NCI-H446 treated with DMSO at 0.1 percent for 48 hours (cell line): ENCODE data around the gene MRPS34.

Experiments
- DNase-seq: peaks from one replicate; lab custom pipeline; 2025; lab: John Stamatoyannopoulos, UW

The MRPS34 gene

GRCh38 chr16:1781758-1782407 is 8.9 kb upstream of the MRPS34 start:
- no peak for DNase-seq

DNA sequence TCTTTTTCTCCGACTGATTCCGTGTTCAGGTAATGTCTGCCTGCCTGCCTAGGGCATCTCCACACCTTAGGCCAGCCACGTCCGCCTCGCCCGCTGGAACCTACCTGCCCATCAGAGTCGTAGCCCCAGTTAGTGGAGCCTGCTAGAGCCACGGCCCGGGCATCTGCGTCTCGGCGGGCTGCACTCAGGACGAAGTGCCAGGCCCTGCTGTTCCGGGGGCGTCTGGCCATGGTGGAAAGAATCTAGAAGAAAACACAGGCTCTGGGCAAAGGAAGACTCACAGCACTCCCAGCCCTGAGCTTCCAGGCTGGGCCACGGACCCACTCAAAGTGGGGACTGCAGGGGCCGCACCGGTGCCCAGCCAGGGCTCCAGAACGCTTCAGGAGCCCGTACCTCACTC is 8.3 kb upstream of the MRPS34 start:
- no peak for DNase-seq

GRCh38 chr16:1780677-1781072 is 7.7 kb upstream of the MRPS34 start:
- DNase-seq: no peak

GRCh38 chr16:1779741-1780676 is 7.1 kb upstream of the MRPS34 start:
- DNase-seq: no peak

DNA sequence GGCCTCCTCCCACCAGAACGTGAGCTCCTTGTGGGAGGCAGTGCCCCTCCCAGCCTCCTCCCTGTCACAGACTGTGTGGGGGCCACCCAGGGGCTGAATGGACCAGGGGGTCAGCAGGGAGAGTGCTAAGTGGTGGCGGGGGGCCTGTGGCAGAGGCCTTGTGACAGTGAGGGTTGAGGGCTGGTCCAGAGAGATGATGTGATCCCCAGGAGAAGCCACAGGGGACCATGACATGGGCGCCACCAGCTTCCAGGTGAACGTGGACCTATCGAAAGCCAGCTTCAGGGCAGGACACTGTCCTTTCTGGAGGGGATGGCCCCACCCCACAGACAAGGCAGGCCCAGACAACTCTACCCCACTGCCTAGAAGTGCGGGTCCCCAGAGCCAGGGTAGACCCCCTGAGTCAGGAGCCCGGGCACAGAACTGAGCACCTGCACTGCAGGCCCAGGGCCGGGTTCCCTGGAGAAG is 6.3 kb upstream of the MRPS34 start:
- DNase-seq: no peak

GRCh38 chr16:1778200-1779179 is 5.6 kb upstream of the MRPS34 start:
- DNase-seq: no peak

DNA sequence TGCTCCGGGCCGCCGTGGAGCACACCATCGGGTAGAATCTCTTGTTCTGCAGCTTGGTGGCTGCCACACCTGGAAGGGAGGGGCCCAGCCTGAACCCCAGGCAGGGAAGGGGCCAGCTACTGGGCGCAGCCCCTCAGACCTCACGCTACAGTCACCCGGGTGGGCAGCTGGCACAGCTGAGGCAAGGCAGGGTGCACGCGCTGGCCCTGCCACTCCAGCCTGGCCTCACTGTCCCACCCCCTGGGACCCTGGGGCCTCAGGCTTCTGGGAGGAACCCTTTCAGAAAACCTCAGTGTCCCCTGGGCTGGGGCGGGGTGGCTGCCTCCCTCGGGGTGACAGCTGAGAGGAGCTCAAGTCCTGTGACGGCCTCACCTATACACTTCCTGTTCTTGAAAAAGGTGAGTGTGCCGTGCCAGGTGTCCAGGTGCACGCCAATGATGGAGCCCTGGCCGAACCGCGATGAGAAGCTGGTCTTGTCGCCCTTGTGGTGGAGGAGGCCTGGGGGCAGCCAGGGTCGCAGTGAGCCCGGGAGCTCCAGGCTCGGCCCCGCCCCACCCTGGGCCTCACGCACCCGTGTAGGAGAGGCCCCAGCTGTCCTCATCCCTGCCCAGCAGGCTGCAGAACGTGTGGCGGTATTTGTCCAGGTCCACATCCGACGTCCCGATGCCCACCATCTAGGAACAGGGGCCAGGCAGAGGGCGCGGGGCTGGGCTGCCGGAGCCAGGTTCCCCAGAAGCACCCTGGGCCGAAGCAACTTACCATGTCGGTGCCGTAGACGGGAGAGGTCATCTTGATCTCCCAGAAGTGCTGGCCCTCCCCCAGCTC is 4.7 kb upstream of the MRPS34 start:
- DNase-seq: no peak

GRCh38 chr16:1776991-1777374 is 4.0 kb upstream of the MRPS34 start:
- no peak for DNase-seq

DNA sequence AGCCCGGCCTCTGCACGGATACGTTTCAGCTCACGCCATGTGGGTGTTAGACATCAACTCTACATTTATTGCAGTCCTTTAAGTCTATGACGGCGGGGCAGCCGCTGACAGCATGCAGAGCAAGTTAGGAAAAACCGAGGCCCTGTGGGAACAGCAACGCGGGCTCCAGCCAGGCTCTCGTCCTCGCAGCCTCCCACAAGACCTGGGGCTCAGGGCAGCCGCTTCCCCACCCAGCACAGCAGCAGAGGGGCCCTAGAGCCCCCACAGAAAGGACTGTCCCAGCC is 3.7 kb upstream of the MRPS34 start:
- no peak for DNase-seq

DNA sequence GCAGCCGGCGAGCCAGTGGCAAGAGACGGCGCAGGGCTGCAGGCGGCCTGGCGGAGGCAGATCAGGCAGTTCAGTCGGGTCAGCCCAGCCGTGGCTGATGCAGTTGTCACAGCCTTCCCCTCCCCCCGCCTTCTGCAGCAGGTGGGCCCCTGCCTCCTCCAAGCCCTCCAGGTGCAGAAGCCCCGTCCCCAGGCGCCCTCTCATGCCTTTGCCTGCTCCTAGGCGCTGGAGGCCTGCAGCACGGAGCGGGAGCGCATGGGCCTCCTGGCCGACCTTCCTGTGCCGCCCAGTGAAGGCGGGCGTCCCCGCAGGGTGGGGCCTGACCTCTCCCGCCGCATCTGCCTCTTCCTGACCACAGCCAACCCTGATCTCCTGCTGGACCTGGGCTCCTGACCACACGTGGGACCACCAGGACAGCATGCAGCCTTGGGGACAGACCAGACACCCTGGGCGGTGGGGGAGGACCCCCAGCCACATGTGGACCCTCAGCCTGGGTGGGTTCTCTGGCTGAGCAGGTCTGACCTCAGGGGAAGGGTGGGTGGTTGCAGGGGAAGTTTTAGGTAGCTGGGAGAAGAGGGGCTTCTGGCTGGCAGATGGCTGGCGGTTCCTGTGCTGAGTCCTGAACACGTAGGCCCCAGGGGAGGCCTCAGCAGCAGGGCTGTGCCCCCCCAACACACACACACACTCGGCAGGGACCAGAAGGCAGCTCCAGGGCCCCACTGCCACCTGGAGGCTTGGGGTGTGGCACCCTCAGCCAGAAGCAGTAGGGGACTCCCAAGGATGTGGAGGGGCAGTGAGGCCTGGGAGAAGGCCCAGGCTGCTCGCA is 3.1 kb upstream of the MRPS34 start:
- no peak for DNase-seq

GRCh38 chr16:1775006-1775845 is 2.3 kb upstream of the MRPS34 start:
- no peak for DNase-seq

DNA sequence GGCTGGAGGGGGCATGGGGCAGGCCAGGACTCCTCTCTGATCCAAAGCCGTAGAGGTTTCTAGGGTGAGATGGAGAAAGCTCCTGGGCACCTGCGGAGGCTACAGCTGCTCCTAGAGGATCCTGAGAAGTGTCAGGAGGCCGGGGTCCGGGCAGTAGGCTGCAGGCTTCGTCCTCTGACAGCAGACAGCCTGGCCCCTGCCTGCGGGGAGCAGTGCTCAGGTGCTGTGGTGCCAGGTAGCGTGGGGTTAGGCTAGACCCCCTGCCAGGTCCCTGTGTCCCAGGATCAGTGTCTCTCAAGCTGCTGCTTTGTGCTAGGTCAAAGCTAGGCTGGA is 1.5 kb upstream of the MRPS34 start:
- no peak for DNase-seq

- DNase-seq: no peak
Observed at GRCh38 chr16:1773703-1774447, 941 bp upstream of the MRPS34 start.

- DNase-seq: no peak
Observed at GRCh38 chr16:1772362-1772907, 499 bp downstream of the MRPS34 start, which contains the start of gene EME2. EME2 (plus strand) TSS chr16:1772810; CDS start chr16:1773228, 418 bp downstream.

DNA sequence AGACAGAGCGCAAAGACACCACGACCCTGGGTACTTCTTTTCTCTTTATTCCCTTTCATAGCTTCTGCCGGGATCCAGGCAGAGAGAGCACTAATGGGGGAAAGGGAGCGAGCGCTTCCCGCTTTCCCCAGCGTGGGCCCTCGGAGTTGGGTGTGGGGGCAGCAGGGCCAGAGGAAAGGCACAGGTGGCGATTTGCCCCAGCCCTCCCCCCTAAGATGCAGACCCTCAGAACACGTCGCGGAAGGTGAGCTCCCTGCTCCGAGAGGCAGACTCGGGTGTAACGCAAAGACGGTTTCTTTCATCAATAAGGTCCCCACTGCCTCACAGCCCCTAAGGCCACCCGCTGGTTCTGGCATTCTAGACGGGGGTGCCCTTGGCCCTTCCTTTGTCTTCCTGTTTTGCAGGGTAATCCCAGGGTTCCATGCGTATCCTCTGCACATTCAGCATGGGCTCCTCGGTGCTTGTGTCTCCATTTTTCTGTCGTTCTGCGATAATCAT is 1.0 kb downstream of the MRPS34 start:
- no peak for DNase-seq

DNA sequence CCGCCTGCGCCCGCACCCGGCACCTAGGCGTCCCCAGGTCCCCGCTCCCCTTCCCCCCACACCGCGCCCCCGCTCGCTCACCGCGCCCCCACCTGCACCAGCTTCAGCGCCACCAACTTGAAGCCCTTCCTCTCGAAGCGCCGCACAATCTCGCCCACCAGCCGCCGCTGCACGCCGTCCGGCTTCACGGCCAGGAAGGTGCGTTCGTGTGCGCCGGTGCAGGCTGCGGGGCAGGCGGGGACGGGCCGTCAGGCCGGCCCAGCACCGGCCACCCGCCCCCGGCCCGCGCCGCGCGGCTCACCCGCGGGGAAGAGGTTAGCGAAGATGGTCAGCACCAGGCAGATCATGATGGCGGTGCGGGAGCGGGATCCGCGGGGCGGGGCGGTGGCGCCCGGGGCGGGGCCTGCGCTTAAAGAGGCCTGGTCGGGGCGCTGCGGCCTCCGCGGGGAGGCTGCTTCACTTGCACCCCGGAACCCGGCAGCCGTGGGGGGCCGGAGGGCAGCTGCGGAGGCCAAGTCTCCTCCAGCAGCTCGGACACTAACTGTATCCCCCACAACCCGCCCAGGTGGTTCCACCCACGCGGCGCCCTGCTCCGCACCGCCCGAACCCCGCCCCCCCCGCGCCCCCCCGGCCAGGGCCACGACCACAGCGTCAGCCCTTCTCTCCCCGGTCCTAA is 1.6 kb downstream of the MRPS34 start, which contains the start of gene NME3:
TSS of gene NME3 (minus strand) at position 356 of the 676 bp plus-strand sequence. CDS start at position 347, 9 bp downstream.
- DNase-seq: no peak

- no peak for DNase-seq
Observed at GRCh38 chr16:1770328-1771187, 2.4 kb downstream of the MRPS34 start.
